ENCODE results near the gene HIP1R.
A peak's percentile ranks its signal among the peaks of the same experiment; 100 is the strongest.
"Not testable (repeated sequence)": the region's sequence is repeated elsewhere in the genome, so short reads cannot be mapped to it uniquely, and the experiment has no call there.

Gene HIP1R

GRCh38 chr12:122834921-122835749 lies at the start of gene HIP1R:
HIP1R (plus strand) TSS chr12:122835457; CDS start chr12:122835551, 94 bp downstream.
- peak; percentile 24 for DNase-seq (ENCODE audit: low read depth in 2 of 2, low spot score in 1 of 2)

- DNase-seq (ENCODE audit: low read depth in 2 of 2, low spot score in 1 of 2) = no peak
Observed at GRCh38 chr12:122785503-122785902, 49.8 kb upstream of the HIP1R start.

GRCh38 chr12:122788387-122788786 lies 46.9 kb upstream of the HIP1R start:
- no peak for DNase-seq (ENCODE audit: low read depth in 2 of 2, low spot score in 1 of 2)

GRCh38 chr12:122789637-122790036 lies 45.6 kb upstream of the HIP1R start:
- DNase-seq (ENCODE audit: low read depth in 2 of 2, low spot score in 1 of 2) = no peak

GRCh38 chr12:122790393-122791075 lies 44.7 kb upstream of the HIP1R start:
- DNase-seq (ENCODE audit: low read depth in 2 of 2, low spot score in 1 of 2) = no peak

- no peak for DNase-seq (ENCODE audit: low read depth in 2 of 2, low spot score in 1 of 2)
Observed at GRCh38 chr12:122793685-122794106, 41.6 kb upstream of the HIP1R start.

GRCh38 chr12:122795807-122796206 lies 39.5 kb upstream of the HIP1R start:
- no peak for DNase-seq (ENCODE audit: low read depth in 2 of 2, low spot score in 1 of 2)

GRCh38 chr12:122799641-122800243 lies 35.5 kb upstream of the HIP1R start:
- no peak for DNase-seq (ENCODE audit: low read depth in 2 of 2, low spot score in 1 of 2)

- no peak for DNase-seq (ENCODE audit: low read depth in 2 of 2, low spot score in 1 of 2)
Observed at GRCh38 chr12:122803937-122804336, 31.3 kb upstream of the HIP1R start.

- not testable (repeated sequence) for DNase-seq (ENCODE audit: low read depth in 2 of 2, low spot score in 1 of 2)
Observed at GRCh38 chr12:122804957-122805356, 30.3 kb upstream of the HIP1R start.

- DNase-seq (ENCODE audit: low read depth in 2 of 2, low spot score in 1 of 2) = no peak
Observed at GRCh38 chr12:122807651-122808050, 27.6 kb upstream of the HIP1R start.

- no peak for DNase-seq (ENCODE audit: low read depth in 2 of 2, low spot score in 1 of 2)
Observed at GRCh38 chr12:122811777-122812176, 23.5 kb upstream of the HIP1R start.

- no peak for DNase-seq (ENCODE audit: low read depth in 2 of 2, low spot score in 1 of 2)
Observed at GRCh38 chr12:122813310-122813713, 21.9 kb upstream of the HIP1R start.

GRCh38 chr12:122819209-122819785 lies 16.0 kb upstream of the HIP1R start:
- DNase-seq (ENCODE audit: low read depth in 2 of 2, low spot score in 1 of 2) = no peak

- DNase-seq (ENCODE audit: low read depth in 2 of 2, low spot score in 1 of 2) = no peak
Observed at GRCh38 chr12:122820138-122820537, 15.1 kb upstream of the HIP1R start.

- DNase-seq (ENCODE audit: low read depth in 2 of 2, low spot score in 1 of 2) = no peak
Observed at GRCh38 chr12:122820838-122821271, 14.4 kb upstream of the HIP1R start.

- DNase-seq (ENCODE audit: low read depth in 2 of 2, low spot score in 1 of 2) = no peak
Observed at GRCh38 chr12:122823429-122823828, 11.8 kb upstream of the HIP1R start.

- DNase-seq (ENCODE audit: low read depth in 2 of 2, low spot score in 1 of 2) = no peak
Observed at GRCh38 chr12:122825773-122826724, 9.2 kb upstream of the HIP1R start.

- no peak for DNase-seq (ENCODE audit: low read depth in 2 of 2, low spot score in 1 of 2)
Observed at GRCh38 chr12:122827258-122827657, 8.0 kb upstream of the HIP1R start.

GRCh38 chr12:122830517-122831214 lies 4.6 kb upstream of the HIP1R start:
- no peak for DNase-seq (ENCODE audit: low read depth in 2 of 2, low spot score in 1 of 2)
